Brain microvascular endothelial cell (primary cell): Measurements from ENCODE around the gene PFDN6.

Source experiments
- DNase-seq: peaks from one replicate; pipeline ENCODE4 v3.0.0-alpha.2; 2020
- H3K27ac ChIP-seq: fragments of 250-450 bp; sonication (Bioruptor Pico); 2 replicates; pipeline ENCODE4 v1.5.1; 2020; ENCODE audit warnings: mild to moderate bottlenecking, moderate library complexity
- H3K27me3 ChIP-seq: fragments of 250-450 bp; sonication (Bioruptor Pico); replicated peaks from 2 replicates; pipeline ENCODE4 v1.5.1; 2020; ENCODE audit warnings: mild to moderate bottlenecking
- H3K36me3 ChIP-seq: fragments of 250-450 bp; sonication (Bioruptor Pico); replicated peaks from 2 replicates; pipeline ENCODE4 v1.5.1; 2020; ENCODE audit warnings: mild to moderate bottlenecking
- H3K4me3 ChIP-seq: 2 replicates; pipeline ENCODE4 v1.5.1; 2011; ENCODE audit warnings: low read depth, mild to moderate bottlenecking, control low read depth, low read length, moderate library complexity
- CTCF ChIP-seq: IDR thresholded peaks from 2 replicates; pipeline ENCODE4 v1.5.1; 2011; ENCODE audit warnings: low read depth, mild to moderate bottlenecking, moderate library complexity, low read length, control low read depth, inconsistent platforms; ENCODE audit errors: missing control alignments
- in situ Hi-C: cut with HindIII; loops from 2 replicates; pipeline ENCODE4 v1.10.0; 2017; ENCODE audit warnings: low sequenced_read_pairs, low pct_ligation_motif_present

The PFDN6 gene

DNA sequence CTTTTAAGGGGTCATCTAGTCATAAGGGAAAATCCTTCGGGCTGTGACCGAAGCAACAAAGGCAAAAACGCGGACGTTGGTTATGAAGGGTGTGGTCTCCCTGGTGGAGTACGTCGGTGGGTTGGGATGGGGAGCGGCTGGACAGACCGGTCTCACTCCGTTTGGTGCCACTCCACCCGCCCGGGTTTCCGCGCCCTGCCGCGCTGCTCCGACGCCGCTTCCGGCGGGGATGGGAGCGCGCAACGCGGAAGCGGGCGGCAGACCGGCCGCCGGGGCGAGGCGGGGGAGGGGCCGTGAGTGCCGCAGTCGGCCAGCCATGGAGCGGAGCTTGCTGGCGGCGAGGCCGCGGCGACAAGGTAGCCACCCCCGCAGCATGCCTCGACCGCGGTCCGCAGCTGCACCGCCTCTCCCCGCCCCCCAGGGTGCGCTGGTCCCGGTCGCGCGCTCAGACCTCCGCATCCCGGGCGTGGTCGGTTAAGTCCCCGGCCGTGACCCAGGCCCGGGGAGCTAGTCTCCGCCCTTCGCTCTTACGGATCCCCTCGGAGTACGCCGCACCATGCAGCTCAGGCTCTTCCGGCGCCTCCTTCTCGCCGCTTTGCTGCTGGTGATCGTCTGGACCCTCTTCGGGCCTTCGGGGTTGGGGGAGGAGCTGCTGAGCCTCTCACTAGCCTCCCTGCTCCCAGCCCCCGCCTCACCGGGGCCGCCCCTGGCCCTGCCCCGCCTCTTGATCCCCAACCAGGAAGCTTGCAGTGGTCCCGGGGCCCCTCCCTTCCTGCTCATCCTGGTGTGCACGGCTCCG lies 12.3 kb upstream of the PFDN6 start, which contains the start of gene B3GALT4:
TSS of gene B3GALT4 (plus strand) at position 260 of the 799 bp plus-strand sequence. CDS start at position 557, 297 bp downstream.
- TF ChIP-seq CTCF = peak; percentile 55
- DNase-seq = peak; percentile 44
- peak within 1 kb of the TSS; percentile 52 for H3K4me3 ChIP-seq
- peak within 1 kb of the TSS; percentile 22 for H3K27ac ChIP-seq
- in situ Hi-C loops = no loop called here
- H3K27me3 ChIP-seq = no peaks in the 10 kb centered on the region
- peaks cover 76% of the 10 kb centered on the region for H3K36me3 ChIP-seq

- TF ChIP-seq CTCF = no peak
- Histone ChIP-seq H3K27me3 (no peaks in the 10 kb centered on the region), H3K27ac (peak overlapping the region; percentile 22), H3K4me3 (peak overlapping the region; percentile 52), H3K36me3 (peaks cover 75% of the 10 kb centered on the region)
- no peak for DNase-seq
- in situ Hi-C loops = no loop called here
Observed at GRCh38 chr6:33277663-33278391, 11.6 kb upstream of the PFDN6 start.

DNA sequence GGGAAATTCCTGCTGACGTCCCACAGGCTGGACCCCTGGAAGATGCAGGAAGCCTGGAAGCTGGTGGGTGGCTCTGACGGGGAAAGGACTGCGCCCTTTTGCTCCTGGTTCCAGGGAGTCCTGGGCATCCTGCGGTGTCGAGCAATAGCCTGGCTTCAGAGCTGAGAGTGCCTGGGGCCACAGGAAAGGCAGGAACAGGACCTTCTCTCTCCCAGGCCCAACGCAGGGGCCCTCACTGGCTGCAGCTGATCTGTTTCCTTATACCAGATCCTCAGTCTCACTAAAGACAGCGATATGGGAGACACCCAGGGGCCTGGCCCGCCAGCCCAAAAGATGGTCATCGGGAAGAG lies 11.0 kb upstream of the PFDN6 start:
- TF ChIP-seq CTCF = no peak
- Histone ChIP-seq H3K36me3 (peaks cover 73% of the 10 kb centered on the region), H3K27me3 (no peaks in the 10 kb centered on the region), H3K27ac (no peak overlapping the region), H3K4me3 (no peak overlapping the region)
- DNase-seq = no peak
- in situ Hi-C loops = no loop called here

GRCh38 chr6:33278810-33279209 lies 10.6 kb upstream of the PFDN6 start:
- peaks cover 73% of the 10 kb centered on the region for H3K36me3 ChIP-seq
- in situ Hi-C loops = no loop called here
- DNase-seq = no peak
- no peak overlapping the region for H3K27ac ChIP-seq
- H3K4me3 ChIP-seq = no peak overlapping the region
- no peaks in the 10 kb centered on the region for H3K27me3 ChIP-seq
- no peak for TF ChIP-seq CTCF

- no peak for TF ChIP-seq CTCF
- Histone ChIP-seq H3K27ac (no peak overlapping the region), H3K4me3 (no peak overlapping the region), H3K27me3 (no peaks in the 10 kb centered on the region), H3K36me3 (peaks cover 69% of the 10 kb centered on the region)
- DNase-seq = no peak
- in situ Hi-C loops = no loop called here
Observed at GRCh38 chr6:33279257-33279695, 10.1 kb upstream of the PFDN6 start.
